Erythroblast (primary cell): Measurements from ENCODE around the gene QPRT.

ENCODE experiments used
- GATA1 ChIP-seq: IDR thresholded peaks from 2 replicates; pipeline ENCODE4 v1.6.1; 2011; ENCODE audit warnings: low read depth, mild to moderate bottlenecking, control low read depth, low read length, moderate library complexity
- POLR2A ChIP-seq: IDR thresholded peaks from 2 replicates; pipeline ENCODE4 v1.6.1; 2011; ENCODE audit warnings: mild to moderate bottlenecking, low read length

- TF ChIP-seq POLR2A: no peak
- no peak for TF ChIP-seq GATA1
Observed at GRCh38 chr16:29710227-29711219, 31.5 kb downstream of the QPRT start.
